ENCODE results near the gene SLC13A2.
"Not testable (repeated sequence)": the region's sequence is repeated elsewhere in the genome, so short reads cannot be mapped to it uniquely, and the experiment has no call there.

SLC13A2 gene

GRCh38 chr17:28446716-28447395 is 26.6 kb upstream of the SLC13A2 start:
- TF ChIP-seq, protein P1, sequence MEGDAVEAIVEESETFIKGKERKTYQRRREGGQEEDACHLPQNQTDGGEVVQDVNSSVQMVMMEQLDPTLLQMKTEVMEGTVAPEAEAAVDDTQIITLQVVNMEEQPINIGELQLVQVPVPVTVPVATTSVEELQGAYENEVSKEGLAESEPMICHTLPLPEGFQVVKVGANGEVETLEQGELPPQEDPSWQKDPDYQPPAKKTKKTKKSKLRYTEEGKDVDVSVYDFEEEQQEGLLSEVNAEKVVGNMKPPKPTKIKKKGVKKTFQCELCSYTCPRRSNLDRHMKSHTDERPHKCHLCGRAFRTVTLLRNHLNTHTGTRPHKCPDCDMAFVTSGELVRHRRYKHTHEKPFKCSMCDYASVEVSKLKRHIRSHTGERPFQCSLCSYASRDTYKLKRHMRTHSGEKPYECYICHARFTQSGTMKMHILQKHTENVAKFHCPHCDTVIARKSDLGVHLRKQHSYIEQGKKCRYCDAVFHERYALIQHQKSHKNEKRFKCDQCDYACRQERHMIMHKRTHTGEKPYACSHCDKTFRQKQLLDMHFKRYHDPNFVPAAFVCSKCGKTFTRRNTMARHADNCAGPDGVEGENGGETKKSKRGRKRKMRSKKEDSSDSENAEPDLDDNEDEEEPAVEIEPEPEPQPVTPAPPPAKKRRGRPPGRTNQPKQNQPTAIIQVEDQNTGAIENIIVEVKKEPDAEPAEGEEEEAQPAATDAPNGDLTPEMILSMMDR (conservative IDR thresholded peaks at IDR 0.05; ENCODE audit: low read depth, low read length) = no peak
- no peak for DNase-seq (ENCODE audit: low read depth)
- H3K4me3 ChIP-seq (ENCODE audit: low read depth, low read length) = no peak overlapping the region

DNA sequence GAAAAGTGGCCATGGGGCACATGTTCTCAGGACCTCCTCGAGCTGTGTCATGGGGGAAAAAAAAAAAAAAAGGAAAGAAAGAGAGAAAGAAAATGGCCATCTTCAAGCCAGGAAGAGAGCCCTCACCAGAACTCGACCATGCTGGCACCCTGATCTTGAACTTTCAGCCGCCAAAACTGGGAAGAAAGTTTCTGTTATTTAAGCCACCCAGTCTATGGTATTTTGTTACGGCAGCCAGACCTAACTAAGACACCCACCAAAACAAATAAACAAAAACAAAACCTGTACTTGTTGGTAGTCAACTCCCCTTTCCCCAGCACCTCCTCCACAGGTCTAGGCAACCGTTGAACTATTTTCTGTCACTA is 26.1 kb upstream of the SLC13A2 start:
- DNase-seq (ENCODE audit: low read depth) = no peak
- no peak overlapping the region for H3K4me3 ChIP-seq (ENCODE audit: low read depth, low read length)
- TF ChIP-seq, protein P1 (conservative IDR thresholded peaks at IDR 0.05; ENCODE audit: low read depth, low read length) = no peak

DNA sequence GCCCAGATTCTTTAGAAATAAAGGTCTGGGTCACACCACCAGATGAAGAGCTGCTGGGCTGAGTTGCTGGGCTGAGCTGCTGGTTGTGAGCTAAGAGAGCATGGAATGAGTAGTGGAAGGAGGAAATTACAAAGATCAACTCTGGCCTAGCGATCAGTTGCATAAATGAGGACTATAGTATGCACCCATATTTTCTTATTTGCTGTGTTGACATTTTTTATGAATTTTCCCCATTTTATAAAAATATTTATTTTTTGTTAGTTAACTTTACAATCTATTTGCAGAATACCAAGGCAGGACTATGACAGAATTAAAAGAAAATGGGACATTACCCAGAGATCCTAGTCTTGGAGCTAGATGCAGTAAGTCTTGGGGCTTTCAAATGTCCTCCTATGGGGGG is 23.6 kb upstream of the SLC13A2 start:
- H3K4me3 ChIP-seq (ENCODE audit: low read depth, low read length) = no peak overlapping the region
- TF ChIP-seq, protein P1 (conservative IDR thresholded peaks at IDR 0.05; ENCODE audit: low read depth, low read length) = no peak
- DNase-seq (ENCODE audit: low read depth) = no peak

DNA sequence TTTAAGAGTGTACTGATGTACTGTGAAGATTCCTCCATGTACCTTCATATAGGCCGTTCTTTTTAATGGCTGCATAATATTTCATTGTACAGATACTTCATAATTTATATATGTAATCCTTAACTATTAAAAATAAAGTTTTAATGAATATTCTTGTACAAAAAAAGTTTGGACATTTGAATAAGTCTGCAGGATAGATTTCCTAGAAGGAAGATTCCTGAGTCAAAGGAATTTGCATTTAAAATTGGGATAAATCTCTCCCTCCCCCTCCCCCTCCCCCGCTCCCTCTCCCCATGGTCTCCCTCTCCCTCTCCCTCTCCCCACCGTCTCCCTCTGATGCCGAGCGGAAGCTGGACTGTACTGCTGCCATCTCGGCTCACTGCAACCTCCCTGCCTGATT is 15.6 kb upstream of the SLC13A2 start:
- DNase-seq (ENCODE audit: low read depth) = no peak
- TF ChIP-seq, protein P1 (conservative IDR thresholded peaks at IDR 0.05; ENCODE audit: low read depth, low read length) = no peak
- H3K4me3 ChIP-seq (ENCODE audit: low read depth, low read length) = no peak overlapping the region

DNA sequence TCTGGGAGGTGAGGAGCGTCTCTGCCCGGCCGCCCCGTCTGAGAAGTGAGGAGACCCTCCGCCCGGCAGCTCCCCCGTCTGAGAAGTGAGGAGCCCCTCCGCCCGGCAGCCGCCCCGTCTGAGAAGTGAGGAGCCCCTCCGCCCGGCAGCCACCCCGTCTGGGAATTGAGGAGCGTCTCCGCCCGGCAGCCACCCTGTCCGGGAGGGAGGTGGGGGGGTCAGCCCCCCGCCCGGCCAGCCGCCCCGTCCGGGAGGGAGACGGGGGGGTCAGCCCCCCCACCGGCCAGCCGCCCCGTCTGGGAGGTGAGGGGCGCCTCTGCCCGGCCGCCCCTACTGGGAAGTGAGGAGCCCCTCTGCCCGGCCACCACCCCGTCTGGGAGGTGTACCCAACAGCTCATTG is 14.6 kb upstream of the SLC13A2 start:
- not testable (repeated sequence) for DNase-seq (ENCODE audit: low read depth); H3K4me3 ChIP-seq (ENCODE audit: low read depth, low read length)

GRCh38 chr17:28460901-28461300 is 12.5 kb upstream of the SLC13A2 start:
- TF ChIP-seq, protein P1 (conservative IDR thresholded peaks at IDR 0.05; ENCODE audit: low read depth, low read length) = no peak
- DNase-seq (ENCODE audit: low read depth) = no peak
- H3K4me3 ChIP-seq (ENCODE audit: low read depth, low read length) = no peak overlapping the region

DNA sequence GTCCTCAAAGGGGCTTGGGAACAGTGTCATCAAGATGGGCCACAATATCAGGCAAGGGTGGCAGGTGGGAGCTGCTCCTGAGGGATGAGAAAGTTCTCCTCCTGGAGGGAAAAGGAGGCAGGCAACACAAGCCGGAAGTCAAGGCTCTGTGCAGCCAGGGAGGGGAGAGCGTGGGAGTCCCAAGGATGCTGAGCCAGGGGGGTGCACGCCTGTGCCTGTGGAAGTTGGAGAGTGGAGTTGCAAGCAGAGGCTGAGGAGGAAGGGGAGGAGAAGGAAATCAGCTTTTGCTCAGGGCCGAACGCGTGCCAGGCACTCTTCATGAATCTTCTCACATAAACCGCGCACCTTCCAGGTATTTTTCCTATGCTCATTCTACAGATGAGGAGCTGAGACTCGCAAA is 7.4 kb upstream of the SLC13A2 start:
- no peak for DNase-seq (ENCODE audit: low read depth)
- no peak overlapping the region for H3K4me3 ChIP-seq (ENCODE audit: low read depth, low read length)
- TF ChIP-seq, protein P1 (conservative IDR thresholded peaks at IDR 0.05; ENCODE audit: low read depth, low read length) = no peak
